BJ (cell line): ENCODE data around the gene TRAF3IP1. TPM values are rescaled to one million over a fixed set of nuclear protein-coding genes. Genes with fewer than 3 reads are reported as not detected.

Source experiments
- CTCF ChIA-PET: fragments of 350-600 bp; formaldehyde crosslinking; extraction: SDS; loops from one replicate; lab custom pipeline; 2021; ENCODE audit warnings: antibody characterized with exemption, inconsistent platforms; lab: Yijun Ruan, JAX
- POLR2A ChIA-PET: fragments of 300-600 bp; sonication (Branson Sonifier 250); formaldehyde crosslinking; extraction: SDS; loops from one replicate; lab custom pipeline; 2021; ENCODE audit warnings: antibody characterized with exemption; lab: Charles Lee
- DNase-seq: peaks from one replicate; pipeline ENCODE4 v3.0.0-alpha.2; 2011; ENCODE audit warnings: low read depth
- H3K27me3 ChIP-seq: 2 replicates; pipeline ENCODE4 v1.6.0; 2011; ENCODE audit warnings: low read length; ENCODE audit not compliant: control insufficient read depth, insufficient read depth
- H3K36me3 ChIP-seq: 2 replicates; pipeline ENCODE4 v1.5.1; 2011; ENCODE audit warnings: low read length; ENCODE audit not compliant: control insufficient read depth, insufficient read depth
- H3K4me3 ChIP-seq: 2 replicates; pipeline ENCODE4 v1.5.1; 2011; ENCODE audit warnings: low read depth, mild to moderate bottlenecking, control low read depth, low read length
- polyA plus RNA-seq: library from polyadenylated mRNA; depleted of rRNA; stranded (reverse); fragments of >200 nt; gene quantifications from 2 replicates; pipeline ENCODE4 v1.2.3, GENCODE V29; 2011
- TF ChIP-seq, protein P1 (sequence below): IDR thresholded peaks from 2 replicates; pipeline ENCODE4 v1.5.1; 2011; ENCODE audit warnings: low read depth, mild to moderate bottlenecking, control low read depth, inconsistent platforms, low read length, moderate library complexity; ENCODE audit not compliant: insufficient read depth

TRAF3IP1 gene
- polyA plus RNA-seq, 1 experiment = 5.8 TPM

DNA sequence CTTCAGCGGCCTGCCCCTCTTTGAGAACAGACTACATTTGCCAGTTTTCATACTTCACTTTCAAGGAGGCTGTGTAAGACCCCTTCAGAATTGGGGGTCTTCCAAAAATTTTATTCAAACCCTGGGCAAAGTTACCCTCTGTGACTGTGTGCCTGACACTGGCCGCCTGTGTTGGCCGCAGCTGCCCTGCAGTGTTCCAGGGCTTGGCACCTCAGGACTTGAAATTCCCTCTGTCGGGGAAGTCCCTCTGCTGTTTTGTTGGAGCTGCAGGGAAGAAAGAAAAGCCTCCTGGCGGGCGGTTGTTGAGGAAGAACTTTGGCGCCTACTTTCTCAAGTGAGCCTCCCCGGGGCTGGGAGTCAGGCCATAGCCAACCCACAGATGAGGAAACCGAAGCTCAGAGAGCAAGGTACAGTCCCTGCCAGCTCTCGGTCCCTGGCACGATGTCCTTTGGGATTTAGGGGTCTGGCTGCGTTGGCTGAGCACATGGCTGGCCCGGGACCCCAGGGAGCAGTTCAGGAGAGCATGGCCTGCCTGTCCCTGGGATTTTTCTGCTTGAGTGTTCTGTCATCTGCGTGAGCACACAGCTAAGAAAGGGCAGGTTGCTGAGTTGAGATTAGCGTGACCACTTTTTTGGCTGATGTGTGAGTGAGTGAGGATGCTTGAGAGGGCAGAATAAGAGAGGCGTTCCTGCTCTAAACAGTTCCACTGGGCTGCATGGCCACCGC is 88.5 kb downstream of the TRAF3IP1 start:
- H3K36me3 ChIP-seq = peaks cover 1% of the 10 kb centered on the region; the same call in 1 of the 2 replicates
- TF ChIP-seq, protein P1, sequence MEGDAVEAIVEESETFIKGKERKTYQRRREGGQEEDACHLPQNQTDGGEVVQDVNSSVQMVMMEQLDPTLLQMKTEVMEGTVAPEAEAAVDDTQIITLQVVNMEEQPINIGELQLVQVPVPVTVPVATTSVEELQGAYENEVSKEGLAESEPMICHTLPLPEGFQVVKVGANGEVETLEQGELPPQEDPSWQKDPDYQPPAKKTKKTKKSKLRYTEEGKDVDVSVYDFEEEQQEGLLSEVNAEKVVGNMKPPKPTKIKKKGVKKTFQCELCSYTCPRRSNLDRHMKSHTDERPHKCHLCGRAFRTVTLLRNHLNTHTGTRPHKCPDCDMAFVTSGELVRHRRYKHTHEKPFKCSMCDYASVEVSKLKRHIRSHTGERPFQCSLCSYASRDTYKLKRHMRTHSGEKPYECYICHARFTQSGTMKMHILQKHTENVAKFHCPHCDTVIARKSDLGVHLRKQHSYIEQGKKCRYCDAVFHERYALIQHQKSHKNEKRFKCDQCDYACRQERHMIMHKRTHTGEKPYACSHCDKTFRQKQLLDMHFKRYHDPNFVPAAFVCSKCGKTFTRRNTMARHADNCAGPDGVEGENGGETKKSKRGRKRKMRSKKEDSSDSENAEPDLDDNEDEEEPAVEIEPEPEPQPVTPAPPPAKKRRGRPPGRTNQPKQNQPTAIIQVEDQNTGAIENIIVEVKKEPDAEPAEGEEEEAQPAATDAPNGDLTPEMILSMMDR = no peak
- H3K27me3 ChIP-seq = no peaks in the 10 kb centered on the region
- H3K4me3 ChIP-seq = no peak overlapping the region
- CTCF ChIA-PET = no interaction called here
- DNase-seq = no peak
- POLR2A ChIA-PET = no interaction called here

DNA sequence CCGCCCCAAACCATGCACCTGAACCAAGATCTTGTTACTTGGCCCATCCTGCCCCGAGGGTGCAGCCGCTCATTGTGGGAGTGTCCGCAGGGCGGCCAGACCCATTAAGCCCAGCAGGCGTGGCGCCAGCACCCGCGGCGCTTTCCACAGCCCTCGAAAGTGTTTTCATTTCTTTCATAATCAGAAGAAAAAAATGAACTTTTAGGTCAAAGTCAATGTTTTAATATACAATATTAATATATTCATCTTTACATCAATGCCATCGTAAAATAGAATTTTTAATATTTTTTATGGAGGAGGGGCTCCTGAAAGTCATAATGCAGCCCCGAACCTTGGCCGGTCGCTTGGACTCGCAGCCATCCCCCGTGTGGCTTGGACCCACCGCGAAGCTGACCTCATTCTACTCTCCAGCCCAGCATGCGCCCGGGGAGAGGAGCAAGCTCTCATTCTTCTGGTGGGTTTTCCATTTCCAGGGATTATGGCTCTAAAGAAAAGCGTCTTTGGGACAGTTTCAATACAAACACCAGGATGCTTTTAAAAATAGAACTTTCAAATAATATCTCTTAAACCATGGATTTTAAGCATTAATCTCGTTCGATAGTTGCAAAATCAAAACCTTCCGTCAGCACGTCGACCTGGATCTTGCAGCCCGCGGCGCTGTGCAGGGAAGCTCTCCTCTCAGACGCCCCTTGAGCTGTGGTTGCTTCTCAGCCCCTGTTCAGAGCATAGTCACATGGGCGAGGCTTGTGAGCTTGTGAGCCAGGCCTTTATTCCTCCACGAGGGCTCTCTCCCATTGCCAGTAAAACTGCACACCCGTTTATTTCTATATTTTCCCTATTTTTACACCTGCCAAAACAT is 89.3 kb downstream of the TRAF3IP1 start:
- TF ChIP-seq, protein P1 = no peak
- CTCF ChIA-PET = no interaction called here
- DNase-seq = no peak
- no peak overlapping the region for H3K4me3 ChIP-seq
- POLR2A ChIA-PET = no interaction called here
- no peaks in the 10 kb centered on the region for H3K27me3 ChIP-seq
- H3K36me3 ChIP-seq = peaks cover 1% of the 10 kb centered on the region; the same call in 1 of the 2 replicates

- TF ChIP-seq, protein P1 = no peak
- ChIA-PET POLR2A (no interaction called here), CTCF (no interaction called here)
- Histone ChIP-seq H3K27me3 (no peaks in the 10 kb centered on the region), H3K4me3 (no peak overlapping the region), H3K36me3 (peaks cover 1% of the 10 kb centered on the region; the same call in 1 of the 2 replicates)
- DNase-seq = no peak
Observed at GRCh38 chr2:238412067-238412767, 91.9 kb downstream of the TRAF3IP1 start.

DNA sequence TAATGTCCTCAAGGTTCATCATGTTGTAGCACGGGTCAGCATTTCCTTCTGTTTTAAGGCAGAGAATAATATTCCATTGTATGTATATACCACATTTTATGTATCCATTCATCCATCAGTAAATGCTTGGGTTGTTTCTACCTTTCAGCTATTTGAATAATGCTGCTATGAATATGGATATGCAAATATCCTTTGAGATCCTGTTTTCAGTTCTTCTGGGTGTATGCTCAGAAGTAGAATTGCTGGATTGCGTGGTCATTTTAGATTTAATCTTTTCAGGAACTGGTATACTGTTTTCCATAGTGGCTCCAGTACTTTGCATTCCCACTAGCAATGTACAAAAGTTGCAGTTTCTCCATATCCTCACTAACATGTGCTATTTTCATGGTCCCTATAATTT is 93.0 kb downstream of the TRAF3IP1 start:
- no peak for DNase-seq
- Histone ChIP-seq H3K27me3 (no peaks in the 10 kb centered on the region), H3K36me3 (0 out of 2 replicates have a peak, but pooled peaks cover 1% of the 10 kb centered on the region), H3K4me3 (no peak overlapping the region)
- TF ChIP-seq, protein P1 = no peak
- ChIA-PET POLR2A (no interaction called here), CTCF (interaction anchor here (1.0 kb wide), 1 partner anchor 21 kb away, joined by 4 read pairs; no protein-coding TSS in a partner anchor)
